A204.1 (cell line): ENCODE measurements around the gene CCDC106.

Source experiments
- FAIRE-seq: peaks from 2 replicates; lab custom pipeline; 2012; peaks lifted over from hg19 to GRCh38; lab: Jason Lieb, UNC

Gene CCDC106

GRCh38 chr19:55697698-55698097 is 49.7 kb downstream of the CCDC106 start:
- FAIRE-seq: no peak

- FAIRE-seq: no peak
Measured at GRCh38 chr19:55698256-55698655, 50.2 kb downstream of the CCDC106 start.

DNA sequence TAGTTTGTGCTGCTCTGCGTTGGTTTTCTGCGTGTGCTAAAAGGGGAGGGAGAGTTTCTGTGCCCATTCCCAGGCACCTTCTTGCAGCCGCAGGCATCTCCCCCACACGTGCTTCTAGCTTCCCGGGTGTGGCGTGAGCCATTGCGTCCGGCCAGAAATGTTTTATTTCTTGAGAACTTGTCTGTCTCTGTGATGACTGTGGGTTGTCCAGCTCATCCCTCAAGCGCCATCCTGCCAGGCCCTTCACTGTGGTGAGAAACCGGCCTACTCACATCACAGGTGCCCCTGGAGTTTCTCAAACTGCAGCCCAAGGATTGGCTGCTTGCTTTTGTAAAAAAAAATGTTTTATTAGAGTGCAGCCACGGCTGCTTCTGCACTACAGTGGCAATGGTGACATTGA is 51.2 kb downstream of the CCDC106 start:
- FAIRE-seq: no peak

GRCh38 chr19:55700813-55701212 is 52.8 kb downstream of the CCDC106 start:
- FAIRE-seq: no peak

DNA sequence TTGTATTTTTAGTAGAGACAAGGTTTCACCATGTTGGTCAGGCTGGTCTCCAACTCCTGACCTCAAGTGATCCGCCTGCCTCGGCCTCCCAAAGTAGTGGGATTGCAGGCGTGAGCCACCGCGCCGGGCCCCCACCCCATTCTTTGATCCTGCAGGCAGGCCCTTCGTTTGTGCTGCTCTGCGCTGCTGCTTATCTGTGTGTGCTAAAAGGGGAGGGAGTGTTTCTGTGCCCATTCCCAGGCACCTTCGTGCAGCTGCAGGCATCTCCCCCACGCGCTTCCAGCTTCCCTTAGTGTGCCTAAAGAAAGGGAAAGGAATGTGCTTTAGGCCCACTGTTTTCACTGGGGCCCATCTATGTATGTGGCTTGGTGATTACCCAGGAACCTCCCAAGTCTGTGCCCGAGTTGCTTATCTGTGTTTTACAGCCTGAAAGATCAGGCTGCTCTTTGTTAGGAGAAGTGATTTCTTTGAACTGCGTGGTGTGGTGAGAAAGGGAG is 54.2 kb downstream of the CCDC106 start:
- no peak for FAIRE-seq
